GM19395 (cell line): ENCODE results near the gene PFDN2.
A peak's percentile ranks its signal among the peaks of the same experiment; 100 is the strongest.
"Not testable (repeated sequence)": the region's sequence is repeated elsewhere in the genome, so short reads cannot be mapped to it uniquely, and the experiment has no call there.

Experiments used
- ATAC-seq: cut with Tn5 transposase; IDR thresholded peaks from one replicate; pipeline ENCODE4 v1.9.1; 2021; ENCODE audit warnings: mild to moderate bottlenecking, moderate library complexity; ENCODE audit not compliant: unreplicated experiment

PFDN2 gene

GRCh38 chr1:161139766-161140165, 21.9 kb upstream of the PFDN2 start:
- ATAC-seq: no peak

GRCh38 chr1:161138431-161138830, 20.6 kb upstream of the PFDN2 start:
- ATAC-seq: no peak

GRCh38 chr1:161137881-161138280, 20.0 kb upstream of the PFDN2 start:
- no peak for ATAC-seq

GRCh38 chr1:161133220-161133740, 15.4 kb upstream of the PFDN2 start:
- no peak for ATAC-seq

GRCh38 chr1:161132410-161133219, 14.8 kb upstream of the PFDN2 start, which contains the start of gene DEDD:
TSS of gene DEDD (minus strand) at chr1:161132667. CDS start at chr1:161124462, 8,205 bp downstream.
- ATAC-seq: peak; percentile 97

DNA sequence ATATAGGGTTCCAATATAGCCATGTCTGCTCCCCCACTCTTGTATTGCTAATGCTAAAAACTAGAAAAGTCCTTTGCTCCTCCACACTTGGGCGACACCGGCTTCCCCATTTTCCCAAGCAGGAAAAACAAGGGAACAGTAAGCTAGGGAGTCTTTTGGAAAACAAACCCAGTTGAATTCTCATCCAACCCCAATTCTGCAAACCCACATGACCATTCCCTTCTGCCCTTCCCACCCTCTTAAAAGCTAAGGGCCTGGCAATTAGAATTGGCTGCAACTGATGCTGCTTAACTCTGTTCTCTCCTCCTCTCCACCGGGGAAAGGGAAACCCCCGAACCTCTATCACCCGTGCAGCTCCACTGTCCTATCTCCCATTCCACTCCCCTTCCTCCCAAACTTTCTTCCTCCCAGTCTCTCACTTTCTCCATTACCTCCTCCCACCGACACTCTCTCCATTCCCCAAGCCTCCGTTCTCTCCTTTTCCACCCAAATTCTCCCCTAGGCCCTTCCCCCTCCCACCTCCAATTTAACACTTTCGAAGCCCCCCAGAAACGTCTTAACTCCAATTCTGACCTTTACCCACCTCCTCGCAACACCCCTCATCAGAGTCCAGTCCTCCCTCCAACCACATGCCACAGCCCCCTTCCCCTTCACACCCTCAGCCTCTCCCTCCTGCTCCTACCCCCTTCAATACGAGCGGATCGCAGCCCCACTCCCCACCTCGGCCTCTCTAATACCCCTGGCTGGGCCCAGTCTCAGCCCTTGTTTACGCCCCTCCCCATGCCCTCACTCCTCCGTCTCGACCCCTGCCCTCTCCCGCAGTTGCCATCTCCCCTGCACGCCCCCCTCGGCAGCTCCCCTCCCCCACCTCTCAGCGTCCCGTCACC, 13.9 kb upstream of the PFDN2 start:
- peak; percentile 6 for ATAC-seq

GRCh38 chr1:161130266-161130665, 12.4 kb upstream of the PFDN2 start:
- no peak for ATAC-seq

- ATAC-seq: no peak
These were observed 11.0 kb upstream of the PFDN2 start for GRCh38 chr1:161128591-161129420.

DNA sequence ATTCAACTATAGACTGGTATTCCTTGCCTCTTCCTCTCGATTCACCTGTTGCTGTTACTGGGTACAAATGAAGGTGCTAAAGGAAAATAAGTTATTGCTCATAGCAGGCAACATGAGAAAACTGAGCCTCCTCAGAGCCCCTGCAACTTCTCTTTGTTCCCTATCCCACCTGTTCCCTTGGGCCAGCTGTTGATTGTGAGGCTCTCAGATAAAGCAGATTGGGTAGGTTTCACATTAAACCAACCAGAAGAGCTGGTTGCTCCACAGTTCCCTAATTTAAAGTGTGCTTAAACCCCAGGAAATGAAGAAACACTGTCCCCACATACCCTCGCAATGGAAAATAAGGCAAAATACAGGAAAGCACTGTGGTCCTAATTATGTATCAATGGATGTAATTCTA, 9.8 kb upstream of the PFDN2 start:
- no peak for ATAC-seq

DNA sequence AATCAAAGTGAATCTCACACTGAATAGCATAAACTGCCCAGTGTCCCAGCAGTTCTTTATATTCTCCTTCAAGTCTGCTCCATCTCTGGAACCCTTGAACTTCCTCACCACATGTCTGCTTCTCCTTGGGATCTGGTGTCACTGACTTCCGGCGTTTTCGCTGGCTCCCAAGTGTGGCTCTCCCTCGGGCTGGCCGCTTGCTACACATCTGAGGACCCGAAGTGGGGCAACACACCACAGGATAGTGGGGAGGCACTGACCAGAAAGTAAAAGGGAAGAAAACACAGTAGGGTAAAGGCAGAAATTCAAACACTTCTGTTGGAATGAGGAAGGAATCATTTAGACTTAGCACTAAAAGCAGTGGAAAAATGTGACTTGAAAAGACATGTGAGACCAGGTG, 5.1 kb upstream of the PFDN2 start:
- no peak for ATAC-seq

- no peak for ATAC-seq
These were observed 4.0 kb upstream of the PFDN2 start for GRCh38 chr1:161121834-161122233.

GRCh38 chr1:161121042-161121650, 3.3 kb upstream of the PFDN2 start:
- no peak for ATAC-seq

- no peak for ATAC-seq
These were observed 1.5 kb upstream of the PFDN2 start for GRCh38 chr1:161119092-161119903.

- not testable (repeated sequence) for ATAC-seq
These were observed 1.9 kb downstream of the PFDN2 start for GRCh38 chr1:161115961-161116360.

- ATAC-seq: no peak
These were observed 2.6 kb downstream of the PFDN2 start for GRCh38 chr1:161115132-161115711.

DNA sequence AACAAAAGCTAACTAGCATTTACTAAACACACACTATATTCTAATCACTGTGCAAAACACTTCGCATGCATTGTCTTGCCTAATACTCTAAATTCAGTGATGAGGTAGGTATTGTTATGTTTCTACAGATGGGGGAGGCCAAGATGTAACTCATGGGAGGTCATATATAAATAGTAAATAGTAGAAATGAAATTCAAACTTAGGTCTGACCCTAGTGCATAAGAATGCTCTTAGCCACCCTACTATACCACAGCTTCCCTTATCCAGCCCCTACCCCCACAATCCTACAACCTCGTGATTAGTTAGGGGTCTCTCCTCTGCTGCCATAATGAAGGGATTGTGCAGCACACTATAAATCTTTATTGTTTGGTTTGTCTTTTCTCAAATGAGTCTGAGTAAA, 3.3 kb downstream of the PFDN2 start:
- ATAC-seq: no peak

DNA sequence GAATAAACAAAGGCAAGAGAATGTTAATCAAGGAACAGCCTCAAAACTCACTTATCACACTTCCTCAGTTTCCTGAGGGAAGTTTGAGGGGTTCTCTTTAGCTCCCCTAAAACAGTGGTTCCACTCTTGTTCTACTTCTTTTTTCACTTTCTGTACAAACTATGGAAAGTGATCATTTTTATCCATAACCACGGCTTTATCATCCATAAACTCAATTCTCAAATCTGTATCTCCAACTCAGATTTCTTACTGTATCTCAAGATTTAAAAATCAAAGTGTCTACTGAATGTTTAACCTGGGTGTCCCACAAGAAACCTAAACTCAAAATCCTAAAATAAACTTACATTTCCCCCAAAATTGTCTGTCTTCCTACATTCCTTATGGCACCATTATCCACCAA, 3.9 kb downstream of the PFDN2 start:
- ATAC-seq: no peak

GRCh38 chr1:161111527-161111926, 6.3 kb downstream of the PFDN2 start:
- ATAC-seq: no peak

DNA sequence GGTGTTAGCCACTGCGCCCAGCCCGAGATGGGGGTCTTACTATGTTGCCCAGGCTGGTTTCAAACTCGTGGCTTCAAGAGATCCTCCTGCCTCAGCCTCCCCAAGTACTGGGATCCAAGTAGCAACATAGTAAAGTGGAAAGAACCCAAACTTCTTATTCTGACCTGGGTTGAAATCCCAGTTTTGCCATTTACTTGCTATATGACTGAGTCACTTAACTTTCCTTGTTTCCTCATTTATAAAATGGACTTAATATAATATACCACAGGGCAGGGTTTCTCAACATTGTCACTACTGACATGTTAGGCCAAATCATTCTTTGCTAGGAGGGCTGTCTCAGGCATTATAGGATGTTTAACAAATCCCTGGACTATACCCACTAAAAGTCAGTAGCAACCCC, 6.7 kb downstream of the PFDN2 start:
- no peak for ATAC-seq
